HFFc6 (cell line): ENCODE measurements around the gene CCDC126. TPM values are rescaled to one million over a fixed set of nuclear protein-coding genes. Genes with fewer than 3 reads are reported as not detected.

ENCODE experiments used
- DNase-seq: peaks from one replicate; pipeline ENCODE4 v3.0.0-alpha.2; 2018
- H3K27ac Mint-ChIP-seq: 2 replicates; pipeline ENCODE4 v1.8.0; 2020; ENCODE audit warnings: mild to moderate bottlenecking, mixed read lengths
- H3K27me3 Mint-ChIP-seq: 2 replicates; pipeline ENCODE4 v1.8.0; 2021; ENCODE audit warnings: mild to moderate bottlenecking, moderate library complexity, mixed read lengths; ENCODE audit not compliant: insufficient read depth
- H3K36me3 Mint-ChIP-seq: 2 replicates; pipeline ENCODE4 v1.8.0; 2021; ENCODE audit warnings: low read depth, mixed read lengths
- H3K4me1 Mint-ChIP-seq: 2 replicates; pipeline ENCODE4 v1.8.0; 2020; ENCODE audit warnings: low read depth, mixed read lengths
- H3K4me3 Mint-ChIP-seq: 2 replicates; pipeline ENCODE4 v1.8.0; 2020; ENCODE audit warnings: mild to moderate bottlenecking, moderate library complexity, mixed read lengths
- H3K9me3 Mint-ChIP-seq: 2 replicates; pipeline ENCODE4 v1.8.0; 2020; ENCODE audit warnings: mild to moderate bottlenecking, mixed read lengths
- CTCF ChIP-seq: fragments of 200-600 bp; sonication (generic); IDR thresholded peaks from 2 replicates; pipeline ENCODE4 v1.5.0; 2021; ENCODE audit warnings: antibody characterized with exemption, mild to moderate bottlenecking
- total RNA-seq, 6 experiments: library from RNA; stranded (reverse); fragmentation: NEBNext Ultra II Directional; extraction: Animal tissue kit (Norgen Biotek cat#: 25700); gene quantifications; 2 replicates in 1 of 6; 3 replicates in 5 of 6; pipeline ENCODE4 v1.2.3, GENCODE V29; 2021

CCDC126 gene
- total RNA-seq, 6 experiments from 2014 or later = 3.9 to 5.9 (median 4.8) TPM

- DNase-seq = no peak
- H3K27ac Mint-ChIP-seq = no peak overlapping the region
- H3K36me3 Mint-ChIP-seq = no peaks in the 10 kb centered on the region
- no peaks in the 10 kb centered on the region for H3K9me3 Mint-ChIP-seq
- H3K4me1 Mint-ChIP-seq = no peaks in the 10 kb centered on the region
- no peak overlapping the region for H3K4me3 Mint-ChIP-seq
- no peak for TF ChIP-seq CTCF
- peaks cover 8% of the 10 kb centered on the region for H3K27me3 Mint-ChIP-seq
These were observed 11.0 kb upstream of the CCDC126 start for GRCh38 chr7:23586159-23586558.

- Mint-ChIP-seq H3K4me3 (no peak overlapping the region), H3K4me1 (no peaks in the 10 kb centered on the region), H3K9me3 (no peaks in the 10 kb centered on the region), H3K27me3 (peaks cover 11% of the 10 kb centered on the region), H3K36me3 (no peaks in the 10 kb centered on the region), H3K27ac (no peak overlapping the region)
- no peak for DNase-seq
- TF ChIP-seq CTCF = no peak
These were observed 6.7 kb upstream of the CCDC126 start for GRCh38 chr7:23590529-23590928.

- no peak for TF ChIP-seq CTCF
- Mint-ChIP-seq H3K27ac (no peak overlapping the region), H3K4me3 (no peak overlapping the region), H3K36me3 (no peaks in the 10 kb centered on the region), H3K27me3 (peaks cover 14% of the 10 kb centered on the region; the same call in 1 of the 2 replicates), H3K4me1 (peaks cover 11% of the 10 kb centered on the region), H3K9me3 (no peaks in the 10 kb centered on the region)
- DNase-seq = no peak
These were observed 3.5 kb upstream of the CCDC126 start for GRCh38 chr7:23593706-23594105.

- H3K36me3 Mint-ChIP-seq = no peaks in the 10 kb centered on the region
- TF ChIP-seq CTCF = no peak
- H3K4me3 Mint-ChIP-seq = no peak overlapping the region
- H3K4me1 Mint-ChIP-seq = peaks cover 25% of the 10 kb centered on the region
- H3K27ac Mint-ChIP-seq = no peak overlapping the region
- peaks cover 14% of the 10 kb centered on the region; the same call in 1 of the 2 replicates for H3K27me3 Mint-ChIP-seq
- no peaks in the 10 kb centered on the region for H3K9me3 Mint-ChIP-seq
- no peak for DNase-seq
These were observed 2.1 kb upstream of the CCDC126 start for GRCh38 chr7:23594879-23595604.

GRCh38 chr7:23598296-23598695, 1.1 kb downstream of the CCDC126 start:
- Mint-ChIP-seq H3K27ac (peak overlapping the region; percentile 86), H3K9me3 (no peaks in the 10 kb centered on the region), H3K4me1 (peaks cover 52% of the 10 kb centered on the region), H3K36me3 (no peaks in the 10 kb centered on the region), H3K4me3 (peak overlapping the region; percentile 92), H3K27me3 (peaks cover 10% of the 10 kb centered on the region; the same call in 1 of the 2 replicates)
- TF ChIP-seq CTCF = no peak
- DNase-seq = no peak
